Forelimb muscle (tissue), 1 donor: ENCODE measurements around the gene NRXN2. TPM values are rescaled to one million over a fixed set of nuclear protein-coding genes. Genes with fewer than 3 reads are reported as not detected.

Experiments used
- DNase-seq: peaks from one replicate; pipeline ENCODE4 v3.0.0-alpha.2; 2013; ENCODE audit warnings: low read depth
- polyA plus RNA-seq: library from polyadenylated mRNA; unstranded; fragments of 120-200 nt; gene quantifications from one replicate; pipeline ENCODE4 v1.2.1, GENCODE V29; 2013; ENCODE audit not compliant: insufficient read length

The NRXN2 gene
- polyA plus RNA-seq, 1 donor, result 24.5 TPM

DNA sequence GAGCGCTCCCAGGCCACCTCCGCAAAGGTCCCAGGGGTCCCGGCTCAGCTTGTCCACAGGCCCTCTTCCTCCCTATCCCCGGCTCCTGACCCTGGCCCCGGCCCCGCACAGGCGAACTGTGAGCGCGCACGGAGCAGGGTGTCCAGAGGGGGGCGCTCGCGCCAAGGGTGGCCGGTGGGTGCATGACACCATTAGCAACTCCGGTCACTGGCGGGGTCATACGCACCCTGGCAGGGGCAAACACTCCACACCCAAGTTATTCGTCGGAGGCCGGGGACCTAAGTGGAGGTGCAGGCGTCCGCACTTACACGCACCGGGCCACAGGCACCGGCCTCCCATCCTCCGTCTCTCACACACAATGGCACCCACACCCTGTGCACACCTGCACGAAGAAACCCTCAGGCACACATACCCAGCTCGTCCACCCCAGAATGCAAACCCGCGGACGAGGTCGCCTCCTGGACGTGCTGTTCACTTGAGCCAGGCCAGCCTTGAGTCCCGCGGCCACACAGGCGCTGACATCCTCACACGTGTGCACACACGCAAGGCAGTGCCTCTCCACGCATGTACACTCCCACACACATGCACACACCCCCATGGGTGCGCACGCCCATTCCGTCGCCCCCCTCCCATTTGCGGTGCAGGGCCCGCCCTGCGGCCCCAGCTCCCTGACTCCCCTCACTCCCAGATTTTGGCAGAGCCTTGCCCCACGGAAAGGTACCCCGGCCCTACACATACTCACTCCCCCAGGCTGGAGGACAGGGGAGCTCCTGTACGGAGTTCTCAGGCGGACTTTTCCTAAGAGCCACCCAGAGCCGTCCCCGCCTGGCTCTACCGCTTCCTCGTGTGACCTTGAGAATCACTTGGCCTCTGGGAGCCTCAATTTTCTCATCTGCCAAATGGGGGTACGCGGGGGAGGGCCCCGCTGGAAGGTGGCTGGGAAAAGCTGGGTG lies 20.9 kb upstream of the NRXN2 start, which contains the start of gene RASGRP2:
Gene RASGRP2 (minus strand): TSS at position 552 of the 953 bp plus-strand sequence. CDS start 1,276 bp downstream, outside the sequence.
- no peak for DNase-seq

DNA sequence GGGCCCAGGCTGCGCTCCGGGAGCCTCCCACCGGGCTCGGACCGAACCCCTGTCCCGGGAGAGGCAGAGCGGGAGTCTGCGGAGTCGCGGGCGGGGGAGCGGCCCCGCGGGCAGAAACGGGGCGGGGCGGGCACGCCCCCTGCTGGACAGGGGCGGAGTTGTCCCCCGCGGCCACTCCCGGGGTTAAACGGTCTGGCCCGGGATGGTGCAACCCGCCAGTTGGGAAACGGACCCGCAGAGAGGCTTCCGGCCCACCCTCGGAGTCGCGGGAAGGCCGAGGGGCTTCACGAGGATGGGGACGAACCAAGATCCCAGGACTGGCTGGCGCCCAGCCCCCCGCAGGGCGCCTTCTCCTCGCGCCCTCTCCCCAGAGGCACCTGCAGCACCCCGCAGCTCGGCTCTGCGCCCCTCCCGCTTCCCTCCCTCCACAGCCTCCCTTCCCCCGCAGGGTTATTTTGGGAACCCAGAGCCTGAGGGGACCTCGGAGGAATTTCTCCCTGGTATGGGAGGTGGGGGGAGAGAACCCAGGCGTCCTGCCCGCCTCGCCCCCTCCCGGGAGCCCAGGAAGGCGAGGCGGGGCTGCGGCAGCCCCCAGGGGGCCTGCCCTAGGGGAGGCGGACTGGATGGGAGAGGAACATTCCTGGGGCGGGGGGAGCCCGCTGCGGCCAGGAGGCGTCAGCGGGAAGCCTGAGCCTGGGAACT lies 20.0 kb upstream of the NRXN2 start:
- DNase-seq, result no peak

DNA sequence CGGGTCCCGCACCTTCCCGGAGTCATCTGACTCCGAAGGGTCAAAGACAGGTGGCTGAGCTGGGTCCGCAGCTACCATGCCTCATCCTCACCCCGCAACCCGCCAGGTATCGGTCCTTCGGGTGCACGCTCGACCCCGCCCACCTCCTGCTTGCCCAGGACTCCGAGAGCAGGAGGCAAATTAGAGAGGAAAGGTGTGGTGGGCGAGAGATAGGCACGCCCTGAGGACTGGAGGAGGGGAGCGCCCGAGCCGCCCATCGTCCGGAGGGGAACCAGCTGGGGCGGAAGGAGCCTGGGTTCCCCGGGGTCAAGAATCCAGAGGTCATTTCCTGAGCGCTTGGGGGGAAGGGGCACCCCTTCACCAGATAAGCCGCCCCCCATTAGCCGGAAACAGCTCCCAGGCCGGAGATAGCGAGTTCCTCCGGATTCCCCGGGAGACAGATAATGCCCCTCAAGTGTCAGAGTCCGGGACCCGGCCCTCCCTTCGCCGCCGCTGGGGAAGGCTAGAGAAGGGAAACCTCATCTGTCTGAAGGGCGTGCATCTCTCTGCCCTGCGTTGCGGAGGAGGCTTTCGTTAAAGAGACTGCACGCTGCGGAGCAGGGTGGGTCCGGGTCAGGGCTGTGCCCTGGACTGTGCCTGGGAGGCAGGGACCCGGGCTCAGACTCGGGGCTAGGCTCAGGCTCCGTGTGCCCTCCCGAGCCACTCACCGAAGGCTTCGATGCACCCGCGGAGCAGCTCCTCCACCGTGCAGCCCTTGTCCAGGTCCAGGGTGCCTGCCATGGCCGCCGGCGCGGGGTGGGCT lies 19.3 kb upstream of the NRXN2 start:
- no peak for DNase-seq

DNA sequence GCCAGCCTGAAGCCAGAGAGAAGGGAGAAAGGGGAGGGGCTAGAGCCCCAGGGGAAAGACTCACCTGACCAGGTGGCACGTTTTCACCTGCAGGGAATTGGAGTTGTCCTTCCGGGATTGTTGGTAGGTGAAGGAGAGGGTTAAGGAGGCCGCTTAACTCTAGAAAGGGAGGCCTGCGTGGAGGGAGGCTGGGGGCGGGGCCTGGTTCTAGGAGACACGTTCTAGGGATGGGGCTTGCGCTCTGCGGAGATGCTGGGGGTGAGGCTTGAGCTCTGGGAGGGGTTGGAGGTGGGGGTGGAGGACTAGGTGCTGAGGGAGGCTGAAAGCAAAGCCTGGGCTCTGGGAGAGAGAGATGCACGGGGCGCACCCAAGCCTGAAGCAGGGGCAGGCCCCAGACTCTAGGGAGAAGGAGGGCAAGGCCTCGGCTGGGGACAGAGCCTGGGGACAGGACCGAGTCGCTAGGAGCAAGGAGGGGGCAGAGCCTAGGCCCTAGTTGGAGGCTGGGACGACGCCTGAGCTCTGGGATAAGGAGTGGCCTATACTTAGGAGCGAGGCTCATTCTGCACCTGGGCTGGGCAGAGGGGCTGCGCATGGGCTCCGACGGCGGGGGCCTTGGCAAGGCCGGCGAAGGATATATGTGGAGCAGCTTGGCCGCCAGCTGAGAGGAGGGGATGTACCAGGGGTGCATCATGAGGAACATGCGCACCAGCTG lies 18.5 kb upstream of the NRXN2 start:
- DNase-seq, result no peak

DNA sequence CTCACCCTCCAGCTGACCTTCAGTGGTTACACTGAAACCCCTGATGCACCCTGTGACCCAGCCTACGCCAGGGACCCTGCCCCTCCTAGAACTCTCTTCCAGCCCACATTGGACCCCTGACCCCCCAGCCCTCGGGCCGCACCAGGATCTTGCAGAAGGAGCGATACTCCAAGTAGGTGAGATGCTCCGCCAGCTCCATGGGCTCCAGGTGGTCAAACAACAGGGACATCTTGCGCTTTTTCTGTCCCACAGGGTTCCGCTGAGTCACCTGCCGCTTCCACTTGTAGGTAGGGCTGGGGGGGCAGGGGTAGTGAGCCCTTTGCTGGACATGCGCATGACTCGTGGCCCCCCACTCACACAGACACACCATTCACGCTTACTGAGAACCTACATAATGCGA lies 16.9 kb upstream of the NRXN2 start:
- no peak for DNase-seq

DNA sequence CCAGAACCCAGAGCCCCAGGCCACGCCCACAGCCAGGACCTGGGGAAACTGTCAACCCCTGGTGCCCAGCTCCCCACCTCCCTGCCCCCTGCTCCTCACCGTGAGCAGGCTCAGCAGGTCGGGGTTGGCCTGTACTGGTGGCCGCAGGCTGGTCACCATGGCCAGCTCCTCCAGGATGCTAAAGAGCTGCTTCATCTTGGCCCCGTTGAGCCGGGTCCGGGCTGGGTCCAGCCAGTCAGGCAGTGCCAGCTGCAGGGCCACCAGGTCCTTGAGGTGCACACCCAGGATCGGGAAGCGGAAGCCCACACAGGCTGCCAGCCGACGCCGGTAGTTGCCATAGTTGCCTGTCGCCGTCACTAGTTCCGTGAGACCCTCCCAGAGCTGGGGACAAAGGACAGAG lies 13.7 kb upstream of the NRXN2 start:
- no peak for DNase-seq

DNA sequence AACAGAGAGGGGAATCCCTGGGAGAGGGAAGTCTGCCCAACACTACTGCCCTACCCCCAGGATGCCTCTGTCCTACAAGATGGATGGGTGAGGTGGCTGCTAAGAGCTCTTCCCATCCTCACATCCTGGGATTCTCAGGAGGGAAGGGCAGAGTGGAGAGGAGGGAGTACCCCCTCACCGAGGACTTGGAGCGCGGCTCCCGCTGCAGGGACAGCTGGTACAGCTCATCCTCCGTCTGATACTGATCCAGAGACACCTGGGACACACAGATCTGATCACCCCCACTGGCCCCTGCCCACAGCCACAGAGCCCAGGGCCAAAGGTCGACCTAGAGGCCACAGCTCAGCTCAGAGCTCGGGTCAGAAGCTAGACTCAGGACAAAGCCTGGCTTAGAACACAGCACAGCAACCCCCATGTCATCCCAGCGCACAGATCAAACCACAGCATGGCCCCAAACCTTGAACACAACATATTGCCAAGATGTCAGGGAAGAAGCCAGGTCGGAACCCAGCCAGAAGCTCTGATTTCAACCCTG lies 12.8 kb upstream of the NRXN2 start:
- no peak for DNase-seq

DNA sequence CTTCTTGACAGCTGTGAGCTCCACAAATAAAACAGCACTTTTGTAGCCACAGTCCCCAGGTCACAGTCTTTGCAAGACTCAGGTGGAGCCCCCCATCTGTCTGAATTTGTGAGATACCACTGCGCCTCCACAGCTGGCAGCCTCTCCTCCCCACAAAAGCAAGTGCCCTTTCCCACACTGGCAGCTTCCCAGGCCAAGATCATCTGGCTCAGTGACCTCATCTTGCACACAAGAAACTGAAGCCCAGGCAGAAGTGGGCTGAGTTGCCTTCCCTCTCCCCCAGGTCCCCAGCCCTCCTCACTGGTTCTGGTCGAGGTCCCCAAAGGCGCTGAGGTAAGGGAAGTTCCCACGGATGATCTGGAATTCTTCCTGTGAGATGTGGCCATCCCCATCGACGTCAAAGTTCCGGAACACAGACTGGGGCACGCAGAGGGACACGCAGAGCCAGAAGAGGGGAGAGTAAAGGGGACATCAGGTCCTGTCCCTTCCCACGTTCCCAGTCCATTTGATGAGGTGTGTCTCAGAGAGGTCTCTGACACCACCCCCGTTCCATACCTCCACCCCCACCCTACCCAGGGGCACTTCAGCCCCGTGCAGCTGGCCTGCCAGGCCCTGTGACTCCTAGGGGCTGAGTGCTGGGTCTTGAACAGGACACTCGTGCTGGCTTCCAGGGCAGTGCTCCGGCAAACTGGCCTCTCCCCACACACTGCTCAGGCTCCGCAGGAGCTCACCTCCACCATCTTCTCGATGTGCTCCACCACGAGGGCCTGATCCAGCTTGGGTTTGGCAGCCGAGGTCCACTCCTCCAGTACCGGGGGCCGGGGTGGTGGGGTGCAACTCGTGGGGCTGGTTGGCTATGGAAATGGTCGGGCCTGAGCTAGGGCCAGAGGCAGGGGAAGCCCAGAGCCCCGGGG lies 12.1 kb upstream of the NRXN2 start:
- no peak for DNase-seq

DNA sequence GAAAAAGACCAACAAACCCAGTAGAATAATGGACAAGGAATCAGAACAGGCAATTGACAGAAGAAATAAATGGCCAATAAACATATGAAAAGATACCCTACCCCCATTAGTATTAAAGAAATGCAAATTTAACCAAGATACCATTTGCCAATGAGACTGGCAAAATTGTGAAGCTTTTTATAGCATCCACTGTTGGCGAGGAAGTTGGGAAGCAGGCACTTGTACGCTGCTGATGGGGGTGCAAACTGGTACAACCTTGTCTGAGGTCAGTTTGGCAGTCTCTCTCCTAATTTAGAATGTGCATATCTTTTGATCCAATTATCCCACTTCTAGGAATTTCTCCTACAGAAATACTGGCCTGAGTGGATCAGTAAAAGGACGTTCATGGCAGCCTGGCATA lies 8.6 kb upstream of the NRXN2 start:
- no peak for DNase-seq

DNA sequence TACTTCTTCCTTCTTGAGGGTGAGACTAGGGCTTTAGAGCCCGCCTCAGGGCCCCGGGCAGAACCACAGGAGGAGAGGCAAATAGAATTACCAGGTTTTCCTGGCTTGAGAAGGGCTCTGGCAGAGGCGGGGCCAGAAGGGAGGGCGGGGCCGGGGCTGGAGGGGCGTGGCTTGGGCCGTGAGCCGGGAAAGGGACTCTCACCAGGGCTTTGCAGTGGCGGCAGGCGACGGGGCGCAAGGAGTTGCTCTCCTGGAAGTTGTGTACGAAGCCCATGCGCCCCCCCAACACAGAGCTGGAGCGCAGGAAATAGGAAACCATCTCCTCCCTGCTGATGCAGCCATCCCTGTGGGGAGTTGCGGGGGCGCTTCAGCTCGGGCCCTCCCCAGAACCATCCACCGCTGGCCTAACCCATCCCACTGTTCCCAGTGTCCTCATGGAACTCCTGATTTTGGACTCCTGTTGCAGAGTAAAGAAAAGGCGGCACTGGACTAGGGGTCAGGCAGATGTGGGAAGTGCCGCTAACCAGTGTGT lies 6.9 kb upstream of the NRXN2 start:
- DNase-seq, result no peak

DNA sequence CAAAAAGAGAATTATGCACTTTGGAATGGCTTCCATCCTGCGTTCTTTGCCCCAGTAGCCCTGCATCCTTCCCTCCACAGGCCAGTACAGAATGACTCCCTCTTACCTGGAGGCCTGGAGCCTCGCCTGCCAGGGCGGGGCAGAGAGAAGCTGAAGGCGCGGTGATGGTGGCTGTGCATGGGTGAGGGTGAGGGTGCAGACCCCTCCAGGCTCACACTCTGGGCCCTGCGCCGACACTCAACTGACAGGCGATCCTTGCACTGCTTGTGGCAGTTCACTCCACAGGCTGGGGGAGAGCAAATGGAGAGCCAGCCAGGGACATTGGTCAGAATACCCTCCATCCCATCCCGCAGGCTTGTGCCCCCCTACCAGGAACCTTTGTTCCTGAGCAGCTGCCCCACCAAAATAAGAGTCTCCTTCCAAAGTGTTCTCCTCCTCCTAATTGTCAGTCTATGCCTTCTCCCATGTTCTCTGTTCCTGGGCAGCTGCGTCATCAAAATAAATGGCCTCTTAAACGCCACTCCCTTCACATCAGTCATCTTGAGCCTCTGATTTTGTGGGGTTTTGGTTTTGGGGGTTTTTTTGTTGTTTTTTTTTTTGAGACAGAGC lies 5.9 kb upstream of the NRXN2 start:
- no peak for DNase-seq

DNA sequence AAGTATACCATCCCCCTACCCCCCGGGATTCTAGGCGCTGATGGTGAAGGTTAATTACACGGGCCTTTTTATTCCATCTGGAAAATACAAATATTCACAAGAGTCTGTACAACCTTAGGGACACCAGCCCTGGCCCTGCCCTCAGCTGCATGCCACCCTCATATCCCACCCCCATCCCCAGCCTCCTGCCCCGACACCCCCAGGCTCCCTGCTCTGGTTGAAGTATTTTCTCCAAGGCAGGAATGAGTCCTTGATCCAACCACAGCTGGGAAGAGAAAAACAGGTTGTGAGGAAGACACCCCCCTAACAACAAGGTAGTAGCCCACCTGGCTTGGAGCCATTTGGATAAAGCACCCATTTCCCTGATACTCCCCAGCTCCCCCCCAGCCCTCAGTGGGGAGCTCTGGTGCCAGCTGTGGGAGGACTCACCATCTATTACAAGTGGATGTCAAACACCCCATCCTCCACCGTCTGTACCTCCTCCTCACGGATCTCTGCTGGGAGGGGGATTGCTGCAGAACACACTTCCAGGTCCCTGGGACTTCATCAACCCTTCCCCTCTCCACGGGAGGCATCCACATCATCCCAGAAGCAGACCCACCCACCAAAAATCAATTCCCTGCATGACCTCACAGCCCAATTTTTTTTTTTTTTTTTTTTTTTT lies 4.0 kb upstream of the NRXN2 start:
- no peak for DNase-seq

DNA sequence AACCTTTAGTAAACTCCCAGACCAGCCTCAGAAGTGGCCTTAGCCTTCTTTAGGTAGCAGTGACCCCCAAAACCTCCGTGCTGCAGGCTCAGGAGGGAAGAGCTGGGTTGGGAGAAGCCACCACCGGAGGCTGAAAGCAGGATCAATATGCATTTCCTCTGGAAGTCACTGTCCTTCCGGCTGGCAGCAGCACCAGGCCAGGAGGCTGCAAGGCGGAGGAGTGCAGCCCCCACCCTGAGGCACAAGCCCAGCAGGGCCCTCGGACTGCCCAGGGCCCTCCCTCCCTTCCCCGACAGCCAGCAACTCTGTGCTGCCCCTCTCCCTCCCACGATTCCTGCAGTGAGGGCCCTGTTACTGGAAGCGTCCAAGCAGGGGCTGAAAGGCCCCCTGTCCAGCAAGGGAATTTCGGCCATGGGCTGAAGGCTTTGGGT lies 3.2 kb upstream of the NRXN2 start:
- no peak for DNase-seq

DNA sequence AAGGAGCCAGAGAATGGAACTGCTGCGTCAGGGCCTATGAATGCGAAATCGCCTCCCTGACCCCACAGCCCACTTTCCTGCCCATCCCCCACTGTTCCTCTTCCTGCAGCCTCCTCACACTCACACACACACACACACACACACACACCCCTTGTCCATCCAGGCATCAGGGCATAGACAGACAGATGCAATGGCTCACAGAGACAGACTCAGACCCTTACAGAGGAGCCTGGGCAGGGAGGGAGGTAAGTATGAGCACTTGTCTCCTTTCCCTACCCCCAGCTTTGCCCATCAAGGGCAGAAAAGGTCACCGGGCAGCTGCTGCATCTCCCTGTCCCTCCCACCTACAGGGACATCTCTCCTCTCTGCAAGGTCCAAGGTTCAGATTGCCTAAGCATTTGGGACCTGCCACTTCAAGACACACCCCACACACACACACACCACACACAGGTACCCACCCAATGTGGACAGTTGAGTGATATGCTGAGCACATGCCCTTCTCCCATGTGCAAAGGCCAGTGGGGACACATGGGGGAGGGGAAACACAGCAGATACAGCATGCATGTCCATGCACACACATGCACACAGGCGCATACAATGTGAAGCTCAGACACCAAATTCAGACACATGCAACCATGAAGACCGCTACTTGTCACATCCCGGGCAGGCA lies 2.0 kb upstream of the NRXN2 start:
- no peak for DNase-seq

DNA sequence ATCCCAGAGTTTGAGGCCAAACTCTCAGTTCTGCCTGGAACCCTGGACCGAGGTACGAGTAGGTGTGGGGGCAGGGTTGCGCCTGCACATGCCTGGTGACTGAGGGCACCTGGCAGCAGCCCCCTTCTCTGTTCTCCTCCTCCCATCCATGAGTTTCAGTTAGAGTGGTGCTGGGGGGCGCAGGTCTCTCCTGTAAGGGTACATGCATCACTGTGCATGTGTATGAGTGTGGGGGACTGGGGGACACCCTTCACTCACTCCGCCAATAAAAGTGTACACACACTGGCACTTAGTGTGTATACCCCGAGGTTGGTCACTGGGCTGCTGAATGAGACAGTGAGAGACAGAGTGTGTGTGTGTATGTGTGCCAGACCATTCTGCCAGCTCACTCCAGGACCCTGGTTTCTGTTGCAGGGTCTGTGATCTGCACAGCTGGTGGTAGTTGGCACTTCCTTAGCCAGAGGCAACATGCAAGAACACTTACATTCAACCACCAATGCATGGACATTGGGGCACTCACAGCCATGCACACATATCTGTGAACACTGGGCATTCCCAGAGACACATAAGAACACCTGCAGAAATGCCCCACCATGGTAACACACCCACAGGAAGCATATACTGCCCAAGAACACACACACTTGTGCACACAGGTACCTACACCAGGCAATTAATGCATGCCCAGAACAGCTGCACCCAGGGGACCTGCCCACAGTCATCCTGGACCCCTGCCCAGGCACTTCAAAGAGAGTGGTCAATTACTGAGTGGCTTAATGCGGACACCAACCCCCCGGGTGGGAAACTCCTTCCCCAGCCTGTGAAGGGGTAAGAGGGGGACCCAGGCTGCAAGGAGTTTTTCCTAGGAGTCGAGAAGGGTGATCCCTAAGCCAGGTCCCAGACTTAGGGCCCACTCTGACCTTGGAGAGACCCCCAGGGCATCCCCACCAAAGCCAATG lies 1.2 kb upstream of the NRXN2 start:
- no peak for DNase-seq

DNA sequence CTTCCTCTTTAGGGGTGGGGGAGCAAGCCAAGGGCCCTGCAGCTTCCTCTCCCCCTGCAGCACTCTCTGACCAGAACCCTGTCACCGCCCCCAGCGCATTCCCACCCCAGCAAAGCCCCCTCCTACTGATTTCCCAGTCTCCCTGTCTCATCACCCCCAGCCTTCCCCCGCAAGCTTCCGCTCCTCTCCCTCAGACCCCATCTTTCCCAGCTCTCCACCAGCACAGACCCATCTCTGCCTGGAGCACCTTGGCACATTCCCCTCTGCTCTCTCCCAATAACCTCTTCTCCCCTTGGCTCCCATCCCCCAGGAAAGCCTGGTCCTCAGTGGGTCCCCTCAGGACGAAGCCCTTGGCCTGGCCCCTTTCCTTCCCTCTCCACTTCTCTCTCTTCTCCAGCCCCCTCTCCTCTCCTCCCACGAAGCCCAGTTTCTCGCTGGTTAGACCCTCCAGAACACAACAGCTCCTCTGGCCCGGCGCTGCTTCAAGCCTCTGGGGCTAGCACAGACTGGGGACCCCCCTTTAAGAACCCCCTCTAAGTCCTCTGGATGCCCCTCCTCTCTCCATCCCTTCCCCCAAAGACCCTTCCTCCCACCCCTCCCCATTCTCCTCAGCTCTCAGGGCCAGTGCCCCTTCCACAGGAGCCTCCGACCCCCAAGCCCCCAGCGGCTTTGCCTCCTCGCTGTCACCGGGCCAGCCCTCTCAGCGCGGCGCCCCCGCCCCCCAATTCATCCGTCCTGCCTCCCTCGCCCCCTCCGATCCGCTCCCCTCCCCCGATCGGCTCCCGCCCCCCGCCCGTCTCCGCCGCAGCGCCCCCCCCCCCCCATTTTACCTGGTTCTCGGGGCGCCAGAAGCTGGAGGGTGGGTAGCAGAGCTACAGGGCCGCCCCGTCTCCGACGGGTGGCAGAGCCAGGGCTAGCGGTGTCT lies 594 bp downstream of the NRXN2 start:
- no peak for DNase-seq
